ENCODE measurements around the gene TOLLIP.

The TOLLIP gene

DNA sequence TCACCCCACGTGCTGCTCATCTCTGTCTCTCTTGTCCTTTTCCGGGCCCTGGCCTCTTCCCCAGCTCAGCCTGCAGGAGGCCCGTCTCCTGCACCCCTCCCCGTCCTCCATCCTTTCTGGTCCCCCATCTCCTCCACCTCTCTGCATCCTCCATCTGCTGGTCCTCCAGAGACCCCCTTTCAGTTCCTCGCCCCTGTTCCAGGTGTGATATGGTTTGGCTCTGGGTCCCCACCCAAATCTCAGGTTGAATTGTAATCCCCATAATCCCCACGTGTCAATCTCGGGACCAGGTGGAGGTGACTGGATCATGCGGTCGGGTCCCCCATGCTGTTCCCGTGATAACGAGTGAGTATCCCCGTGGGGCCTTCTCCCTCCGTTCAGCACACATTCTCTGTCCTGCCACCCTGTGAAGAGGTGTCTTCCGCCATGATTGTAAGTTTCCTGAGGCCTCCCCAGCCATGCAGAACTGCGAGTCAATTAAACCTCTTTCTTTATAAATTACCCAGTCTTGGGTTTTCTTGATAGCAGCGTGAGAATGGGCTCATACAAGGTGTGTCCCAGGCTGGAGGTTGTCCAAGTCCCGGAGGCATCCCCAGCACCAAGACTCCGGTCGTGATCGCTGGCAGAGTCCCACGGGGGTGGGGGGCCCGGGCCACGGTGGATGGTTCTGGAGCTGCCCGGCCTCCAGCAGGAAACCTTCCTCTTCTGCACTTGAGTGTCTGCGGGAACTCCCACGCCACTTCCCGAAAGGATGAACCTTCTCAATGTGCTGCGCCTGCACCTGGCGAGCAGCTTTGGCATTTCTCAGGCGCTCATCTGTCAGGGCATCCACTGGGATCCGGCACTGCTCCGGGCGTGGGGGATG, 29.0 kb upstream of the TOLLIP start (continued):
- TF ChIP-seq BCL11A (tag by site-specific recombination; IDR thresholded peaks at IDR 0.05; ENCODE audit: low read depth) (no peak), ZNF114 (tag by site-specific recombination; IDR thresholded peaks at IDR 0.05) (no peak), ZNF510 (tag by site-specific recombination; IDR thresholded peaks at IDR 0.05; ENCODE audit: insufficient replicate concordance) (no peak), ZNF112 (tag by site-specific recombination; IDR thresholded peaks at IDR 0.05) (no peak)
- TF ChIP-seq, protein P1, sequence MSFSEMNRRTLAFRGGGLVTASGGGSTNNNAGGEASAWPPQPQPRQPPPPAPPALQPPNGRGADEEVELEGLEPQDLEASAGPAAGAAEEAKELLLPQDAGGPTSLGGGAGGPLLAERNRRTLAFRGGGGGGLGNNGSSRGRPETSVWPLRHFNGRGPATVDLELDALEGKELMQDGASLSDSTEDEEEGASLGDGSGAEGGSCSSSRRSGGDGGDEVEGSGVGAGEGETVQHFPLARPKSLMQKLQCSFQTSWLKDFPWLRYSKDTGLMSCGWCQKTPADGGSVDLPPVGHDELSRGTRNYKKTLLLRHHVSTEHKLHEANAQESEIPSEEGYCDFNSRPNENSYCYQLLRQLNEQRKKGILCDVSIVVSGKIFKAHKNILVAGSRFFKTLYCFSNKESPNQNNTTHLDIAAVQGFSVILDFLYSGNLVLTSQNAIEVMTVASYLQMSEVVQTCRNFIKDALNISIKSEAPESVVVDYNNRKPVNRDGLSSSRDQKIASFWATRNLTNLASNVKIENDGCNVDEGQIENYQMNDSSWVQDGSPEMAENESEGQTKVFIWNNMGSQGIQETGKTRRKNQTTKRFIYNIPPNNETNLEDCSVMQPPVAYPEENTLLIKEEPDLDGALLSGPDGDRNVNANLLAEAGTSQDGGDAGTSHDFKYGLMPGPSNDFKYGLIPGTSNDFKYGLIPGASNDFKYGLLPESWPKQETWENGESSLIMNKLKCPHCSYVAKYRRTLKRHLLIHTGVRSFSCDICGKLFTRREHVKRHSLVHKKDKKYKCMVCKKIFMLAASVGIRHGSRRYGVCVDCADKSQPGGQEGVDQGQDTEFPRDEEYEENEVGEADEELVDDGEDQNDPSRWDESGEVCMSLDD (tag by site-specific recombination; IDR thresholded peaks at IDR 0.05) = no peak

GRCh38 chr11:1337647-1338007, 28.2 kb upstream of the TOLLIP start:
- ChIA-PET POLR2A (no interaction called here), CTCF (no interaction called here)
- H3K36me3 ChIP-seq (ENCODE audit: control insufficient read depth in 2 of 2, insufficient read depth in 1 of 2, low read length in 2 of 2) = no peaks in the 10 kb centered on the region
- H3K4me3 ChIP-seq (ENCODE audit: low read depth, low read length) = no peak overlapping the region
- no peak overlapping the region for H3K27ac ChIP-seq (ENCODE audit: extremely low read depth, low read depth, low read length)
- H3K9me3 ChIP-seq (ENCODE audit: control insufficient read depth, insufficient read depth, low read depth, low read length) = no peaks in the 10 kb centered on the region
- H3K4me1 ChIP-seq (ENCODE audit: control insufficient read depth, insufficient read depth, low read length) = no peaks in the 10 kb centered on the region
- TF ChIP-seq ZNF596 (tag by site-specific recombination; IDR thresholded peaks at IDR 0.05) (no peak), ZNF488 (tag by site-specific recombination; IDR thresholded peaks at IDR 0.05) (no peak), ZNF221 (tag by site-specific recombination; IDR thresholded peaks at IDR 0.05; ENCODE audit: borderline replicate concordance) (no peak), KLF8 (tag by site-specific recombination; IDR thresholded peaks at IDR 0.05) (no peak), ZFP41 (tag by site-specific recombination; IDR thresholded peaks at IDR 0.05; ENCODE audit: borderline replicate concordance) (no peak), ZNF548 (tag by site-specific recombination; IDR thresholded peaks at IDR 0.05) (no peak), PRDM4 (tag by site-specific recombination; IDR thresholded peaks at IDR 0.05) (no peak), ZNF350 (tag by site-specific recombination; IDR thresholded peaks at IDR 0.05) (no peak), KLF17 (tag by site-specific recombination; IDR thresholded peaks at IDR 0.05) (no peak), SCRT1 (tag by site-specific recombination; IDR thresholded peaks at IDR 0.05; ENCODE audit: borderline replicate concordance) (no peak), ZNF23 (tag by site-specific recombination; IDR thresholded peaks at IDR 0.05; ENCODE audit: borderline replicate concordance) (no peak), ZNF266 (tag by site-specific recombination; IDR thresholded peaks at IDR 0.05; ENCODE audit: low read depth) (no peak), ZNF692 (tag by site-specific recombination; IDR thresholded peaks at IDR 0.05) (no peak), ZNF302 (tag by site-specific recombination; IDR thresholded peaks at IDR 0.05; ENCODE audit: low read depth) (no peak)
- TF ChIP-seq, protein P2, sequence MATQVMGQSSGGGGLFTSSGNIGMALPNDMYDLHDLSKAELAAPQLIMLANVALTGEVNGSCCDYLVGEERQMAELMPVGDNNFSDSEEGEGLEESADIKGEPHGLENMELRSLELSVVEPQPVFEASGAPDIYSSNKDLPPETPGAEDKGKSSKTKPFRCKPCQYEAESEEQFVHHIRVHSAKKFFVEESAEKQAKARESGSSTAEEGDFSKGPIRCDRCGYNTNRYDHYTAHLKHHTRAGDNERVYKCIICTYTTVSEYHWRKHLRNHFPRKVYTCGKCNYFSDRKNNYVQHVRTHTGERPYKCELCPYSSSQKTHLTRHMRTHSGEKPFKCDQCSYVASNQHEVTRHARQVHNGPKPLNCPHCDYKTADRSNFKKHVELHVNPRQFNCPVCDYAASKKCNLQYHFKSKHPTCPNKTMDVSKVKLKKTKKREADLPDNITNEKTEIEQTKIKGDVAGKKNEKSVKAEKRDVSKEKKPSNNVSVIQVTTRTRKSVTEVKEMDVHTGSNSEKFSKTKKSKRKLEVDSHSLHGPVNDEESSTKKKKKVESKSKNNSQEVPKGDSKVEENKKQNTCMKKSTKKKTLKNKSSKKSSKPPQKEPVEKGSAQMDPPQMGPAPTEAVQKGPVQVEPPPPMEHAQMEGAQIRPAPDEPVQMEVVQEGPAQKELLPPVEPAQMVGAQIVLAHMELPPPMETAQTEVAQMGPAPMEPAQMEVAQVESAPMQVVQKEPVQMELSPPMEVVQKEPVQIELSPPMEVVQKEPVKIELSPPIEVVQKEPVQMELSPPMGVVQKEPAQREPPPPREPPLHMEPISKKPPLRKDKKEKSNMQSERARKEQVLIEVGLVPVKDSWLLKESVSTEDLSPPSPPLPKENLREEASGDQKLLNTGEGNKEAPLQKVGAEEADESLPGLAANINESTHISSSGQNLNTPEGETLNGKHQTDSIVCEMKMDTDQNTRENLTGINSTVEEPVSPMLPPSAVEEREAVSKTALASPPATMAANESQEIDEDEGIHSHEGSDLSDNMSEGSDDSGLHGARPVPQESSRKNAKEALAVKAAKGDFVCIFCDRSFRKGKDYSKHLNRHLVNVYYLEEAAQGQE (tag by site-specific recombination; IDR thresholded peaks at IDR 0.05) = no peak
- TF ChIP-seq, protein P3, sequence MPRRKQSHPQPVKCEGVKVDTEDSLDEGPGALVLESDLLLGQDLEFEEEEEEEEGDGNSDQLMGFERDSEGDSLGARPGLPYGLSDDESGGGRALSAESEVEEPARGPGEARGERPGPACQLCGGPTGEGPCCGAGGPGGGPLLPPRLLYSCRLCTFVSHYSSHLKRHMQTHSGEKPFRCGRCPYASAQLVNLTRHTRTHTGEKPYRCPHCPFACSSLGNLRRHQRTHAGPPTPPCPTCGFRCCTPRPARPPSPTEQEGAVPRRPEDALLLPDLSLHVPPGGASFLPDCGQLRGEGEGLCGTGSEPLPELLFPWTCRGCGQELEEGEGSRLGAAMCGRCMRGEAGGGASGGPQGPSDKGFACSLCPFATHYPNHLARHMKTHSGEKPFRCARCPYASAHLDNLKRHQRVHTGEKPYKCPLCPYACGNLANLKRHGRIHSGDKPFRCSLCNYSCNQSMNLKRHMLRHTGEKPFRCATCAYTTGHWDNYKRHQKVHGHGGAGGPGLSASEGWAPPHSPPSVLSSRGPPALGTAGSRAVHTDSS (tag by site-specific recombination; IDR thresholded peaks at IDR 0.05) = no peak

All from HEK293 (cell line).